ENCODE measurements around the gene GRB7. TPM values are rescaled to one million over a fixed set of nuclear protein-coding genes. Genes with fewer than 3 reads are reported as not detected.

Gene GRB7
- total and polyA plus RNA-seq, 2 experiments from 2014 or later, result 12.8 to 28.9 TPM

GRCh38 chr17:39792526-39793221 lies 54.9 kb downstream of the GRB7 start:
- Mint-ChIP-seq H3K4me1 (peaks cover 8% of the 10 kb centered on the region; the same call in 1 of the 3 replicates), H3K27me3 (ENCODE audit: insufficient read depth, low read depth, poor library complexity) (no peaks in the 10 kb centered on the region), H3K27ac (no peak overlapping the region), H3K36me3 (ENCODE audit: low read depth) (no peaks in the 10 kb centered on the region), H3K9me3 (no peaks in the 10 kb centered on the region), H3K4me3 (no peak overlapping the region)
- no peak for ATAC-seq
- H3K27me3 ChIP-seq (ENCODE audit: insufficient read depth), result no peaks in the 10 kb centered on the region
- H3K4me2 ChIP-seq, result no peak overlapping the region
- H3K27ac ChIP-seq (ENCODE audit: low read depth), result no peak overlapping the region
- no peak for DNase-seq (ENCODE audit: low spot score)
- TF ChIP-seq JUNB (IDR thresholded peaks at IDR 0.05; ENCODE audit: unreplicated experiment), result no peak
- no peak for TF ChIP-seq EZH2 (IDR thresholded peaks at IDR 0.05; ENCODE audit: low read depth, unreplicated experiment)
- no peak for TF ChIP-seq ZNF462 (CRISPR knock-in tag; IDR thresholded peaks at IDR 0.05)
- TF ChIP-seq STAT1 (IDR thresholded peaks at IDR 0.05; ENCODE audit: unreplicated experiment), result no peak
- TF ChIP-seq NANOG (IDR thresholded peaks at IDR 0.05; ENCODE audit: borderline replicate concordance), result no peak
- TF ChIP-seq ETS1 (IDR thresholded peaks at IDR 0.05), result no peak
- no peak for TF ChIP-seq POLR2AphosphoS5 (IDR thresholded peaks at IDR 0.05; ENCODE audit: low read depth)
- TF ChIP-seq ZNF114 (CRISPR knock-in tag; IDR thresholded peaks at IDR 0.05), result no peak
- no peak for TF ChIP-seq ZNF331 (CRISPR knock-in tag; IDR thresholded peaks at IDR 0.05; ENCODE audit: low read depth)
- no peak for TF ChIP-seq EZH2phosphoT487 (IDR thresholded peaks at IDR 0.05; ENCODE audit: unreplicated experiment)
- no peak for TF ChIP-seq REST (IDR thresholded peaks at IDR 0.05; ENCODE audit: unreplicated experiment)
- TF ChIP-seq CTCF (conservative IDR thresholded peaks at IDR 0.05; ENCODE audit: low read depth in 2 of 2), result no peak
- H3K36me3 ChIP-seq (ENCODE audit: insufficient read depth), result no peaks in the 10 kb centered on the region
- H3F3A ChIP-seq (replicated peaks; ENCODE audit: low read depth), result no peaks in the 10 kb centered on the region
- H3K79me2 ChIP-seq (replicated peaks; ENCODE audit: insufficient read depth), result no peaks in the 10 kb centered on the region
- H3K4me1 ChIP-seq (ENCODE audit: insufficient read depth), result no peaks in the 10 kb centered on the region
- H2AFZ ChIP-seq, result no peak overlapping the region
- H3K4me3 ChIP-seq, result no peak overlapping the region
- no peaks in the 10 kb centered on the region for H3K9me2 ChIP-seq (ENCODE audit: insufficient read depth)
- H4K20me1 ChIP-seq (replicated peaks; ENCODE audit: insufficient read depth), result no peaks in the 10 kb centered on the region

Measured in GM23338 (cell line).